Left ventricle myocardium superior (tissue), 1 donor: ENCODE measurements around the gene EXOC2. TPM values are rescaled to one million over a fixed set of nuclear protein-coding genes. Genes with fewer than 3 reads are reported as not detected.
"Not testable (repeated sequence)": the region's sequence is repeated elsewhere in the genome, so short reads cannot be mapped to it uniquely, and the experiment has no call there.

Experiments
- ATAC-seq: fragments of 200-7000 bp; cut with Tn5 transposase; one replicate; pipeline ENCODE4 v1.9.1; 2020; ENCODE audit warnings: mild to moderate bottlenecking, moderate library complexity
- DNase-seq: peaks from one replicate; pipeline ENCODE4 v3.0.0-alpha.2; 2020
- intact Hi-C: fragments of 100-400 bp; cut with micrococcal nuclease; formaldehyde crosslinking; loops from one replicate; pipeline ENCODE4 v1.11.0; 2022
- total RNA-seq: library from RNA; stranded (reverse); fragmentation: NEBNext Ultra II Directional; extraction: Animal tissue kit (Norgen Biotek cat#: 25700); gene quantifications from one replicate; pipeline ENCODE4 v1.2.1, GENCODE V29; 2021
- donor health status: DM: no; HTN: yes; CAD: no; lungs with severe emphysema.

Gene EXOC2
- total RNA-seq, 1 donor from 2014 or later: 12.7 TPM

- ATAC-seq, DNase-seq, intact Hi-C loops: not testable (repeated sequence)
These were observed 131.6 kb downstream of the EXOC2 start for GRCh38 chr6:561335-561734.

DNA sequence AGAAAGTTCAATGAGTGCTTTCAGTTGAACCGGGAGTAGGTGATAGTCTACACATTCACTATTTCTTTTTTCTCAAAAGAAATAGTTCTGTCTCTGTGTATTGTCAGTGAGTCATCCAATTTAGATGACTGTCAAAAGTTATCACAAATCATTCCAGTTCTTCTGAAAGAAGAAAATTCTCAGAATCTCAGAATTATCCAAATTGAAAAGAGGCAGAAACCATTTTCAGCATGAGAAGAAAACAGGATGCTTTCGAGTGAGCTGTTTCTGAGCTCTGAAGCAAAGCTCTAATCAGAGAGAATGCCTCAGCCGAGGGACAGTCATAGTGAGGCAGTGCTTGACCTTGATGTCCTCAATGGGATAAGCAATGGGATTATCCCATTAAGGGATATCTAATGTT is 134.0 kb downstream of the EXOC2 start:
- DNase-seq (no peak), ATAC-seq (no peak)
- intact Hi-C loops: no loop called here

- intact Hi-C loops: no loop called here
- DNase-seq (no peak), ATAC-seq (no peak)
These were observed 134.8 kb downstream of the EXOC2 start for GRCh38 chr6:558089-558488.

- intact Hi-C loops: no loop called here
- ATAC-seq (no peak), DNase-seq (no peak)
These were observed 141.0 kb downstream of the EXOC2 start for GRCh38 chr6:551829-552350.

- ATAC-seq (peak; percentile 59), DNase-seq (no peak)
- intact Hi-C loops: no loop called here
These were observed 141.5 kb downstream of the EXOC2 start for GRCh38 chr6:551405-551804.

- intact Hi-C loops: no loop called here
- ATAC-seq (no peak), DNase-seq (no peak)
These were observed 143.0 kb downstream of the EXOC2 start for GRCh38 chr6:549906-550305.

GRCh38 chr6:548517-548916 is 144.4 kb downstream of the EXOC2 start:
- ATAC-seq (no peak), DNase-seq (no peak)
- intact Hi-C loops: no loop called here

DNA sequence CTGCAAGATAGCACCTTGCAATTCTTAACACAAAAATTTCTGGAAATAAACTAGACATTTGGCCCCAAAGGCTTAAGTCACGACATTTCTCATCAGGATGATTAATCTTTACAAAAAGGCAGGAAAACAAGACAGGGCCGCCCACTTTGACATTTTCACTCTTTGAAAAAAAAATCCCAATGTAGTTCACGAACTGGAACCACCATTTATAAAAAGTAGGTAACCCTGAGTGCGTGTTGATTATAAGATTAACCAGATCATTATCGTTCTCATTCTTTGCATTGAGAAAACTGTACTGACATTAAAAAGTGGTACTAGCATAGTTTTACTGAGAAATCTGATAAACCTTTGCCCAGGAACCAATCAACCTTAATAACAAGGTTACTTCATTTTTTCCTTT is 144.8 kb downstream of the EXOC2 start:
- no peak for ATAC-seq
- no peak for DNase-seq
- intact Hi-C loops: no loop called here

- no peak for ATAC-seq
- DNase-seq: no peak
- intact Hi-C loops: no loop called here
These were observed 152.4 kb downstream of the EXOC2 start for GRCh38 chr6:540490-540889.

DNA sequence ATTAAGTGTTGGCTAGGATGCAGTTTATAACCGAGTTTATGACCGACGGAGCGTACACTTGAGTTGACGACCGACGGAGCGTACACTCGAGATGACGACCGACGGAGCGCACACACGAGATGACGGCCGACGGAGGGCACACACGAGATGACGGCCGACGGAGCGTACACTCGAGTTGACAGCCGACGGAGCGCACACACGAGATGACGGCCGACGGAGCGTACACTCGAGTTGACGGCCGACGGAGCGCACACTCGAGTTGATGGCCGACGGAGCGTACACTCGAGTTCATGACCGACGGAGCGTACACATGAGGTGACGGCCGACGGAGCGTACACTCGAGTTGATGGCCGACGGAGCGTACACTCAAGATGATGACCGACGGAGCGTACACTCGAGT is 155.8 kb downstream of the EXOC2 start:
- intact Hi-C loops: loop anchor here (5.0 kb wide), 1 partner anchor 770 kb away; no protein-coding TSS in a partner anchor
- DNase-seq (no peak), ATAC-seq (no peak)

- intact Hi-C loops: no loop called here
- ATAC-seq (no peak), DNase-seq (no peak)
These were observed 162.5 kb downstream of the EXOC2 start for GRCh38 chr6:530425-530824.

DNA sequence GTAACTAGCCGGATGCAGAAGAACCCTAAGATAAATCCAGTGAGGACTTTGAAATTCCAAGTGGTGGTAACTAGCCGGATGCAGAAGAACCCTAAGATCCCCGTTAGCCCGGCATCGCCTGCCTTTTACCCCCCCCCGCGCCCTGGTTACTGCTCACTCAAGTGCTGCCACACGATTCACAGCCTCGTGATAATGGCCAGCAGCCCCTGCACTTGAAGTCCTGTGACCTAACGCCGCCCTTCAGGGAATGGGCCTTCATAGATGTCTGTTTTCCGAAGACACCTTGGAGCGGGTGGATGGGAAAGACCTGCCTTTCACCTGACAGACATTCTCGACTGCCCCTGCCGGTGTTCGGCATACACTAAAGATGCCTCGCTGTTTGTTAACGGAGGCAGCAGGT is 163.9 kb downstream of the EXOC2 start:
- DNase-seq (no peak), ATAC-seq (no peak)
- intact Hi-C loops: no loop called here

- intact Hi-C loops: no loop called here
- no peak for ATAC-seq
- no peak for DNase-seq
These were observed 164.8 kb downstream of the EXOC2 start for GRCh38 chr6:527989-528673.

DNA sequence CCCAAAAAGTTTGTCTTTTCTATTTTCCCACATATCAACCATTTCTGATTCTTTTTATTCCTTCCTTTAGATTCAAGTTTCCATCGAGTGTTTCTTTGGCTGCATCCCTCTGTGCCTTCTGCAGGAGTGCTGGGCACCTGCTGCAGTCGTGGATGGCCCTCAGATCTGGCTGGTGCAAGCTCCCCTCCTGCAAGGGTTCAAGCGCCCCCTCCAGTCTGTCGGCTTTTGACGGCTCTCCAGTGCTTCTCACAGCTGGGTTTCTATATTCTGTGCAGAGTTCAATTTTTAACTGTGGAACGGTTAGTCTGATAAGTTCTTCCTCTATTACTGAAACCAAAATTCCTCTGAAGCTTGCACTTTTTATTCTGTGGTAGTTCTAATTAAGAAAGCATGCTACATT is 168.1 kb downstream of the EXOC2 start:
- intact Hi-C loops: no loop called here
- DNase-seq: no peak
- ATAC-seq: no peak

GRCh38 chr6:520820-521219 is 172.1 kb downstream of the EXOC2 start:
- ATAC-seq (no peak), DNase-seq (no peak)
- intact Hi-C loops: no loop called here

- intact Hi-C loops: no loop called here
- DNase-seq: no peak
- ATAC-seq: no peak
These were observed 174.7 kb downstream of the EXOC2 start for GRCh38 chr6:518218-518617.

DNA sequence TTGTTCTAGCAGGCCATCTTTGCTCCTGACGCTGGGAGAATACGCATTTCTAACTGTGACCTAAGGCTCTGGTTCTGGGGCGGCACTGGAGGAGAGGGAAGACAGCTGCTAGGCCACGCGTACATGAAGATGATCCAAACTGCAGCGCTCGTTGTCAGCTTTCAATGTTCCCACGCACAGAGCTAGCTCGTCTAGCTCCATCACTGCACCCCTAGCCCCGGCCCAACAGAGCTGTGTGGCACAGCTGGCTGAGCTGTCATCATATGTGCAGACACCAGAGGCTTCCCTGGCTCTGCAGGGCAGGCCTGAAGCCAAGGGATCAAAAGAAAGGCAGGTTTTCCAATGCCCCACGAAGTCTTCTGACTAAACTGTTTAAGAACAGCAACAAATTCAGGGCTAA is 176.7 kb downstream of the EXOC2 start:
- DNase-seq (no peak), ATAC-seq (no peak)
- intact Hi-C loops: no loop called here

DNA sequence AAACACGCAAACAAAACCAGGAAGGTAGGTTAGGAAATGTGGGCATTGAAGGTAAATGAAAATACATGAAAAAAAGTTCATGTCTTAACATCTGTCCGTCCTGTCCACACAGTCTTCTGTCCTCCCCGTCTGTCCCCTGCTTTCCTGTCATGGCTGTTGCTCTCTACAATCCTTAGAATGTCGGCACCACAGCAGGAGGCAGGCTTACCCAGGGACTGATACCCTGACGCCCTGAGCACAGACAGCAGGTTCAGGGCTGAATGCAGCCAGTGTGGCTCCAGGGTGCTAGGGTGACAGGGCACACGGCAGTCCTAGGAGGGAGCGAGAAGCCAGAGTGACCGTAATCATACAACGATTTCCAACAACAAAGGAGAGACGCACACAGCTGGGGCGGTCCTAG is 177.7 kb downstream of the EXOC2 start:
- DNase-seq (no peak), ATAC-seq (no peak)
- intact Hi-C loops: no loop called here

DNA sequence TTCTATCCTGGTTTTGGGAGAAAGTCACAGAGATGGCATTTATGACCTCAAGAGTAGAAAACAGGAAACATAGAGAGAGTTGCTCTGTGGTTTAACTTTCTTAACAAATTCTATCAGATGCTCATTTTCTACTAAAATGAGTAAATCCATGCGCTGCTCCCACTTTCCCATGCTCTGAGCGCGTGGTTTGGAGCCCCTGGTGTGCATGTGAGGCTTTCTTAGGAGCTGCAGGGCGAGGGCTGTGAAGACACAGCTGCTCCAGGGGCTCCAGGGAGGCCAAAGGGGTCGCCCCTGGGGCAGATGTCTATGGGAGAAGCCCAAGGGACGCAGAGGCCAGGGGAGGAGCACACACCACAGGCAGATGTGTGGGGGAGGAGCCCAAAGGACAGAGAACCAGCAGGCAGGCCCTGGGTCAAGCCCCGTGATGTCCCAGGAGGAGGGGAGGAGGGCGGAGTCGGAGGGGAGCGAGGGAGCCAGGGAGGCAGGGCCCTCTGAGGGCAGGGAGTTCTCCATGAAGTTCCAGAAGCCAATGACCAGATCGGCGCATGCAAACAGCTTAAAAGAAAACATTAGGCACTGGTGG is 178.5 kb downstream of the EXOC2 start:
- ATAC-seq (no peak), DNase-seq (no peak)
- intact Hi-C loops: no loop called here

- DNase-seq (no peak), ATAC-seq (no peak)
- intact Hi-C loops: no loop called here
These were observed 179.0 kb downstream of the EXOC2 start for GRCh38 chr6:513961-514360.

- no peak for DNase-seq
- ATAC-seq: no peak
- intact Hi-C loops: no loop called here
These were observed 179.9 kb downstream of the EXOC2 start for GRCh38 chr6:513058-513457.
